22Rv1 (cell line): ENCODE data around the gene ZNF280D.

ENCODE experiments used
- H3K27ac ChIP-seq: fragments of 450-650 bp; 2 replicates; pipeline ENCODE4 v1.5.1; 2017
- CTCF ChIP-seq: fragments of 450-650 bp; IDR thresholded peaks from 2 replicates; pipeline ENCODE4 v1.5.1; 2017; ENCODE audit warnings: mild to moderate bottlenecking
- ZFX ChIP-seq: fragments of 450-650 bp; IDR thresholded peaks from 2 replicates; pipeline ENCODE4 v1.6.1; 2017; ENCODE audit warnings: antibody characterized with exemption, borderline replicate concordance

Gene ZNF280D

GRCh38 chr15:56678571-56678970 lies 54.7 kb downstream of the ZNF280D start:
- TF ChIP-seq ZFX (no peak), CTCF (no peak)
- H3K27ac ChIP-seq: no peak overlapping the region

- no peak for TF ChIP-seq CTCF
- TF ChIP-seq ZFX: no peak
These were observed 56.0 kb downstream of the ZNF280D start for GRCh38 chr15:56677271-56677670.

GRCh38 chr15:56675930-56676329 lies 57.4 kb downstream of the ZNF280D start:
- H3K27ac ChIP-seq: no peak overlapping the region
- TF ChIP-seq ZFX (no peak), CTCF (no peak)

More at GRCh38 chr15:56677271-56677670, 56.0 kb downstream of the ZNF280D start:
- no peak overlapping the region for H3K27ac ChIP-seq

GRCh38 chr15:56674857-56675256 lies 58.5 kb downstream of the ZNF280D start:
- H3K27ac ChIP-seq: no peak overlapping the region
- no peak for TF ChIP-seq ZFX
- TF ChIP-seq CTCF: no peak

- TF ChIP-seq CTCF: no peak
- no peak for TF ChIP-seq ZFX
These were observed 60.6 kb downstream of the ZNF280D start for GRCh38 chr15:56672721-56673120.

GRCh38 chr15:56667517-56667916 lies 65.8 kb downstream of the ZNF280D start:
- TF ChIP-seq ZFX (no peak), CTCF (no peak)
- no peak overlapping the region for H3K27ac ChIP-seq

More at GRCh38 chr15:56672721-56673120, 60.6 kb downstream of the ZNF280D start:
- H3K27ac ChIP-seq: no peak overlapping the region

- TF ChIP-seq ZFX (no peak), CTCF (no peak)
- no peak overlapping the region for H3K27ac ChIP-seq
These were observed 72.4 kb downstream of the ZNF280D start for GRCh38 chr15:56660943-56661342.
